Neural cell (in vitro differentiated cells): ENCODE measurements around the gene IFNA2.

Source experiments
- EZH2 ChIP-seq: fragments of 200-600, 300-800 bp; shearing (Covaris generic), sonication (generic); IDR thresholded peaks from 2 replicates; pipeline ENCODE4 v1.6.1; 2014; ENCODE audit warnings: antibody characterized with exemption, low read length, borderline replicate concordance, mild to moderate bottlenecking; ENCODE audit not compliant: insufficient read depth, poor library complexity, severe bottlenecking
- TAF1 ChIP-seq: IDR thresholded peaks from 2 replicates; pipeline ENCODE4 v1.6.1; 2012; ENCODE audit warnings: low read depth
- TF ChIP-seq, protein P1 (sequence below): fragments of 450-650 bp; IDR thresholded peaks from 2 replicates; pipeline ENCODE4 v1.5.1; 2014; ENCODE audit warnings: antibody characterized with exemption, mild to moderate bottlenecking, moderate library complexity; ENCODE audit not compliant: poor library complexity, severe bottlenecking

DNA sequence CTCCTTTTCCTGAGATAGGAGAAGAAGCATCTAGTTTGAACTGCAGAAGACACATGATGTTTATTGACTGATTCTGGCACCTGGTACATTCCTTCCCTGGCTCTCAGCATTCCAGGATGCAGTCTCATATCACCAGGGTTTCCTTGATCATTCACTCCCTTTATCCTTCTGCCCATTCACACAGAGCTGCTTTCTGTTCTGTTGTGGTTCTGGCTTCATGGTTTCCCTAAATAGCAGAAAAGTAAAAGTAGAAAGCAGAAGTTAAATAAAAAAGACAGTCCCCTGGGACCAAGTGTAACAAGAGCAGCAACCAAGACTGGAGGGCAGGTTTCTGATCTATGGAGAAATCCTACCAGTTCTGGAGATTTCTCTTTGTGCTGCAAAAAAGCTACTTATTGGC is 26.9 kb upstream of the IFNA2 start:
- TF ChIP-seq EZH2 (no peak), TAF1 (no peak)
- TF ChIP-seq, protein P1, sequence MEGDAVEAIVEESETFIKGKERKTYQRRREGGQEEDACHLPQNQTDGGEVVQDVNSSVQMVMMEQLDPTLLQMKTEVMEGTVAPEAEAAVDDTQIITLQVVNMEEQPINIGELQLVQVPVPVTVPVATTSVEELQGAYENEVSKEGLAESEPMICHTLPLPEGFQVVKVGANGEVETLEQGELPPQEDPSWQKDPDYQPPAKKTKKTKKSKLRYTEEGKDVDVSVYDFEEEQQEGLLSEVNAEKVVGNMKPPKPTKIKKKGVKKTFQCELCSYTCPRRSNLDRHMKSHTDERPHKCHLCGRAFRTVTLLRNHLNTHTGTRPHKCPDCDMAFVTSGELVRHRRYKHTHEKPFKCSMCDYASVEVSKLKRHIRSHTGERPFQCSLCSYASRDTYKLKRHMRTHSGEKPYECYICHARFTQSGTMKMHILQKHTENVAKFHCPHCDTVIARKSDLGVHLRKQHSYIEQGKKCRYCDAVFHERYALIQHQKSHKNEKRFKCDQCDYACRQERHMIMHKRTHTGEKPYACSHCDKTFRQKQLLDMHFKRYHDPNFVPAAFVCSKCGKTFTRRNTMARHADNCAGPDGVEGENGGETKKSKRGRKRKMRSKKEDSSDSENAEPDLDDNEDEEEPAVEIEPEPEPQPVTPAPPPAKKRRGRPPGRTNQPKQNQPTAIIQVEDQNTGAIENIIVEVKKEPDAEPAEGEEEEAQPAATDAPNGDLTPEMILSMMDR, result no peak
